Measurements from ENCODE around the gene ANKHD1.

- TF ChIP-seq CTCF (IDR thresholded peaks at IDR 0.05) (no peak), POLR2A (IDR thresholded peaks at IDR 0.05) (no peak)
Observed at GRCh38 chr5:140546851-140547507, 145.3 kb downstream of the ANKHD1 start.
